ENCODE data around the gene ALG3. TPM values are rescaled to one million over a fixed set of nuclear protein-coding genes. Genes with fewer than 3 reads are reported as not detected.

The ALG3 gene
- total and polyA plus RNA-seq, 9 of the 15 experiments (the other 6 are each of a cell fraction or from before 2014, with no cell fraction given), result 37.5 to 107 (median 80.1) TPM

- TF ChIP-seq SIN3A (IDR thresholded peaks at IDR 0.05; ENCODE audit: borderline replicate concordance in 2 of 2, control insufficient read depth in 1 of 2, low read depth in 2 of 2, low read length in 2 of 2), result peak; percentile 47 to 93; a peak in 3 of 4 replicates
- TF ChIP-seq PRMT5 (CRISPR knock-in tag; IDR thresholded peaks at IDR 0.05), result peak; percentile 78; the same call in 1 of the 2 replicates
- TF ChIP-seq POLR2B (IDR thresholded peaks at IDR 0.05; ENCODE audit: low read depth, partially characterized antibody), result peak; percentile 88
- TF ChIP-seq JUNB (CRISPR knock-in tag; conservative IDR thresholded peaks at IDR 0.05), result no peak
- no peak for TF ChIP-seq RERE (CRISPR knock-in tag; IDR thresholded peaks at IDR 0.05; ENCODE audit: borderline replicate concordance)
- no peak for TF ChIP-seq PHB (CRISPR knock-in tag; IDR thresholded peaks at IDR 0.05)
- TF ChIP-seq CSDE1 (IDR thresholded peaks at IDR 0.05), result peak in 1 of 2 experiments; percentile 81; a peak in 1 of 4 replicates
- no peak for TF ChIP-seq MITF (IDR thresholded peaks at IDR 0.05)
- 0 out of 2 replicates have a peak, but pooled peaks have one; percentile 53 for TF ChIP-seq ZNF212 (CRISPR knock-in tag; IDR thresholded peaks at IDR 0.05)
- peak; percentile 3; the same call in 1 of the 2 replicates for TF ChIP-seq NR1H2 (CRISPR knock-in tag; IDR thresholded peaks at IDR 0.05)
- TF ChIP-seq BCOR (IDR thresholded peaks at IDR 0.05), result 0 out of 2 replicates have a peak, but pooled peaks have one; percentile 10
- peak; percentile 53; the same call in 1 of the 2 replicates for TF ChIP-seq MBD2 (IDR thresholded peaks at IDR 0.05; ENCODE audit: borderline replicate concordance, low read depth)
- TF ChIP-seq KLF13 (tag; IDR thresholded peaks at IDR 0.05; ENCODE audit: borderline replicate concordance, low read depth), result no peak
- peak; percentile 98 for TF ChIP-seq TBP (optimal IDR thresholded peaks at IDR 0.05; ENCODE audit: low read depth, low read length)
- 0 out of 2 replicates have a peak, but pooled peaks have one; percentile 21 for TF ChIP-seq NR2C1 (IDR thresholded peaks at IDR 0.05)
- 0 out of 2 replicates have a peak, but pooled peaks have one; percentile 34 for TF ChIP-seq NR2C1 (tag; IDR thresholded peaks at IDR 0.05)
- no peak for TF ChIP-seq HMG20A (CRISPR knock-in tag; conservative IDR thresholded peaks at IDR 0.05)
- TF ChIP-seq BMI1 (IDR thresholded peaks at IDR 0.05; ENCODE audit: low read length), result no peak
- 0 out of 2 replicates have a peak, but pooled peaks have one; percentile 69 for TF ChIP-seq ELF4 (CRISPR knock-in tag; IDR thresholded peaks at IDR 0.05)
- TF ChIP-seq ZNF24 (IDR thresholded peaks at IDR 0.05), result peak; percentile 29; the same call in 1 of the 2 replicates
- no peak for TF ChIP-seq STAG1 (CRISPR knock-in tag; IDR thresholded peaks at IDR 0.05; ENCODE audit: borderline replicate concordance)
Measured at GRCh38 chr3:184248454-184249411, at the start of gene ALG3 (continued).

Data from K562 (cell line).